ENCODE measurements around the gene DMD.
"Not testable (repeated sequence)": the region's sequence is repeated elsewhere in the genome, so short reads cannot be mapped to it uniquely, and the experiment has no call there.

DMD gene

DNA sequence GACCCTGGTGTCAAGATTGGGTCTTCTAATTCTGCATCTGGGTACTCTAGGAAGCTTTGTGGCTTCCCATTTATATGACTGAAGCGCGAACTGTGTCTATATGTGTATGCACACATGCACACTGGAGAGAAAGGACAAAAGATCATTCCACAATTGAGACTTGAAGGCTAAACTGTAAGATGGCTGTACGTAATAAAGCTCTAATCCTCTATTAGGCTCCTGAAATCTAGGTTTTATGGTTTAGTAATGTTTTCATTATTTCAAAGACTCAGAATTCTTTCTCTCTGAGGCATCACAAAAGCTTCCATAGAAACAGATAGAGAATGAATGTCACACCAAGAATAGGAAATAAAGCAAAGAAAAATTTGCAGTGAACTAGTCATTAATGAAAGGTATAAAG, 1818.8 kb downstream of the DMD start:
- DNase-seq (ENCODE audit: low read depth) = no peak
- TF ChIP-seq, protein P1, sequence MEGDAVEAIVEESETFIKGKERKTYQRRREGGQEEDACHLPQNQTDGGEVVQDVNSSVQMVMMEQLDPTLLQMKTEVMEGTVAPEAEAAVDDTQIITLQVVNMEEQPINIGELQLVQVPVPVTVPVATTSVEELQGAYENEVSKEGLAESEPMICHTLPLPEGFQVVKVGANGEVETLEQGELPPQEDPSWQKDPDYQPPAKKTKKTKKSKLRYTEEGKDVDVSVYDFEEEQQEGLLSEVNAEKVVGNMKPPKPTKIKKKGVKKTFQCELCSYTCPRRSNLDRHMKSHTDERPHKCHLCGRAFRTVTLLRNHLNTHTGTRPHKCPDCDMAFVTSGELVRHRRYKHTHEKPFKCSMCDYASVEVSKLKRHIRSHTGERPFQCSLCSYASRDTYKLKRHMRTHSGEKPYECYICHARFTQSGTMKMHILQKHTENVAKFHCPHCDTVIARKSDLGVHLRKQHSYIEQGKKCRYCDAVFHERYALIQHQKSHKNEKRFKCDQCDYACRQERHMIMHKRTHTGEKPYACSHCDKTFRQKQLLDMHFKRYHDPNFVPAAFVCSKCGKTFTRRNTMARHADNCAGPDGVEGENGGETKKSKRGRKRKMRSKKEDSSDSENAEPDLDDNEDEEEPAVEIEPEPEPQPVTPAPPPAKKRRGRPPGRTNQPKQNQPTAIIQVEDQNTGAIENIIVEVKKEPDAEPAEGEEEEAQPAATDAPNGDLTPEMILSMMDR (IDR thresholded peaks at IDR 0.05; ENCODE audit: low read depth, low read length, missing control alignments) = no peak
- H3K4me3 ChIP-seq (ENCODE audit: low read depth, low read length) = no peak overlapping the region

DNA sequence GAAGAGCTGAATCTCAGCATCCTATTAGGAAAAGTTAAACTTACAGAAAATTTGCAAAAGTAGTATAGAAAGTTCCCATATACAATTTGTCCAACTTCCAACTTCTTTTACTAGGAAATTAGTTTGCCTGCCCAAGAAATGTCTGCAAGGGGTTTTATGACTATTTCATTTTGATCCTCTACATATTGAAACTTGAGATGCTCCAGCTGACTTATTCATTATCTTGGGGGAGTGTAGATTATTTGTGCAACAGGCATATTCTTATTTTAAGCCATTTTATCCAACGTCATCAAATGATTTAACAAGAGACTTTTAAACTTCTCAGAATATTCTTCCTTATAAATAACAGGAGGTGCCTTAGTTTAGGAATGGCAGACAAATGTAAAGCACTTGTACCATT, 1822.4 kb downstream of the DMD start:
- TF ChIP-seq, protein P1 (IDR thresholded peaks at IDR 0.05; ENCODE audit: low read depth, low read length, missing control alignments) = no peak
- DNase-seq (ENCODE audit: low read depth) = no peak
- no peak overlapping the region for H3K4me3 ChIP-seq (ENCODE audit: low read depth, low read length)

DNA sequence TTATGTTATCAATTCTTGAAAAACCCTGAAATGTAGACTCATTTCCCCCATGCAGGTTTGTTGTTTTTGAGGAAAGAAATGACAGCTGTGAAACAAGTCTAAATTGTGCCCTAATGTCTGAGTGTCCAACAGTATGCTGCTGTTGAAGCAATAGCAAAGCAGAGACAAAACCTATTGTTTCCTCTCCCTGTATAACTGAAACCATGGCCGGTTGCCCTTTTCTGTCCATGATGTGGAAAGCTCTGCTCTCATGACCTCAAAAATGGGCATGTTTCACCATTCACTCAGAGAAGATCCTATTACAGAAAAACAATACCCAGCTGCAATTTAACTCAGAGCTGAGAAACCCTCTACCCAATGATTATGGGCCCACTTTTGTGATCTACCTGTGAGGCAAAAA, 1826.9 kb downstream of the DMD start:
- H3K4me3 ChIP-seq (ENCODE audit: low read depth, low read length) = no peak overlapping the region
- DNase-seq (ENCODE audit: low read depth) = no peak
- TF ChIP-seq, protein P1 (IDR thresholded peaks at IDR 0.05; ENCODE audit: low read depth, low read length, missing control alignments) = no peak

DNA sequence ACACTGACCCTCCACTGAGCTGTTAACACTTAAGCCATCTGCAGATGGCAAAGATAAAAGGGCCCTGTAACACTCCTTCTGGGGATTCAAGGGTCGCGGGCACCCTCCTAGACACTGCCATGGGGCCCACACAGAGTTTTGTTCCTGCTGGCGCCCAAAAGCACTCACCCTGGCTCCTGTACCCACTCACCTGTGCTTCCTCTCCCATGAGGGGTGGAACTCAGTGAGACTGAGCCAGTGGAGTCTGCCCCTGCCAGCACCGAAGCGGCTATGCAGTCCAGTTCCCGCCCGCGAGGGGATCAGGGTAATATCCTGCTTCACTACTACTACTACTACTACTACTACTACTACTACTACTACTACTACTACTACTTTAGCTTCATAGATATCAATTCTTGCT, 1827.4 kb downstream of the DMD start:
- TF ChIP-seq, protein P1 (IDR thresholded peaks at IDR 0.05; ENCODE audit: low read depth, low read length, missing control alignments) = no peak
- no peak for DNase-seq (ENCODE audit: low read depth)
- no peak overlapping the region for H3K4me3 ChIP-seq (ENCODE audit: low read depth, low read length)

DNA sequence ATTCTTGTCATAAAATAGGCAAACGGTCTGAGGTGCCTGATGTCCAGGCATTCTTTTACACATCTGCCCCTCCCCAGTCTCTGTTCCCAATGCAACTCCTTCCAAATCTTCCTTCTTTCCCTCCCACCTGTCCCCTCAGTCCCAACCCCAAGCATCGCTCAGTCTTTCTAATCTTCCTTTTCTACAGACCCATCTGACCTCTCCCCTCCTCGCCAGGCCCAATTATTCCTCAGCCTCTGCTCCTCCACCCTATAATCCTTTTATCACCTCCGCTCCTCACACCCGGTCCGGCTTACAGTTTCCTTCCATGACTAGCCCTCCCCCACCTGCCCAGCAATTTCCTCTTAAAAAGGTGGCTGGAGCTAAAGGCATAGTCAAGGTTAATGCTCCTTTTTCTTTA, 1832.4 kb downstream of the DMD start:
- not testable (repeated sequence) for H3K4me3 ChIP-seq (ENCODE audit: low read depth, low read length); DNase-seq (ENCODE audit: low read depth)

DNA sequence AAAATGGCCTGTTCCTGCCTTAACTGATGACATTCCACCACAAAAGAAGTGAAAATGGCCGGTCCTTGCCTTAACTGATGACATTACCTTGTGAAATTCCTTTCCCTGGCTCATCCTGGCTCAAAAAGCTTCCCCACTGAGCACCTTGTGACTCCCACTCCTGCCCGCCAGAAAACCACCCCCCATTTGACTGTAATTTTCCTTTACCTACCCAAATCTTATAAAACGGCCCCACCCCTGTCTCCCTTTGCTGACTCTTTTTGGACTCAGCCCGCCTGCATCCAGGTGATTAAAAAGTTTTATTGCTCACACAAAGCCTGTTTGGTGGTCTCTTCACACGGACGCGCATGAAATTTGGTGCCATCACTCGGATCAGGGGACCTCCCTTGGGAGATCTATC, 1833.5 kb downstream of the DMD start:
- DNase-seq (ENCODE audit: low read depth); H3K4me3 ChIP-seq (ENCODE audit: low read depth, low read length): not testable (repeated sequence)

DNA sequence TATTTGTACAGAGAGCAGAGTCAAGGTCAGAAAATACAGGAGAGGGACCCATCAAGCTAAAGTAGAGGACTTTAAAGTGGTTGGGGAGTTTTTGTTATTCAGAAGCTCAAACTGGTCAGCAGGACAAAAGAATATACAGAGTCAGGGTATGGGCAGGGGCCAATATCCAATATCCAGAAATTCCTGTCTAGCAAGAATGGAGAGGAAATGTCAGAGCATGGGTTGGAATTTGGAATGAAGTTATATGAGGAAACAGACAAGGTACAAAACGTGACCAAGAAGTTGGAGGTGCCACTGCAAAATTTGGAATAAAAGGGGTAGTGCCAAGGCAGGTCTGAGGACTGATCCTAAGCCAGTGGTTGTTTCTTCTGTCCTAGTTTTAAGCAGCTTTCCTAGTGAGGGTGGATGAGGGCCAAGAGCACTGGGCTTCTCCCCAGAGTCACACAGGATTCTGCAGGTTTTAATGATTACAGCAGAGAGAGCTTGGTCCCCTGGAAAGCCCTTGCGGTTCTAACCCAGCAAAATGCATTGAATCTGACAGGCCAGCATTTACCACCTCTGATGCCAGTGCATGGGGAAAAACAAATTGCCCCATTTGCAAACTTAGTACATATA, 1834.8 kb downstream of the DMD start:
- DNase-seq (ENCODE audit: low read depth) = no peak
- TF ChIP-seq, protein P1 (IDR thresholded peaks at IDR 0.05; ENCODE audit: low read depth, low read length, missing control alignments) = no peak
- no peak overlapping the region for H3K4me3 ChIP-seq (ENCODE audit: low read depth, low read length)

DNA sequence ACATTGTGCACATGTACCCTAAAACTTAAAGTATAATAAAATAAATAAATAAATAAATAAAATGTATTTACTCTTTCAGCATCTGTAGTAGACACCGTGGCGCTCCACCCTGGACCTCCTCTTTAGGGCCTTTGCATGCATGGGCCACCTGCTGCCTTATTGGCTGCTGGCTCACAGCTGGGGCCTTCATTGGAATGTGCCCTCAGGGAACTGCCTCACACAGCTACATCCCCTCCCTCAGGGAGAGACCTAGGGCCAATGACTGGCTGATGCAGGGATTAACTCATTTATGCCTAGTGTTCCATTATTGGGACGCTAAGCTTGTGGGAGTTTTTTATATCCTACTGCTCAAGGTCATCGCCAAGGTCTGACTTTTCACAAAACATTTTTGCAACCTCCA, 1836.6 kb downstream of the DMD start:
- TF ChIP-seq, protein P1 (IDR thresholded peaks at IDR 0.05; ENCODE audit: low read depth, low read length, missing control alignments) = no peak
- DNase-seq (ENCODE audit: low read depth) = no peak
- H3K4me3 ChIP-seq (ENCODE audit: low read depth, low read length) = no peak overlapping the region

All from GM12864 (cell line).